ENCODE measurements around the gene PARD3B. TPM values are rescaled to one million over a fixed set of nuclear protein-coding genes. Genes with fewer than 3 reads are reported as not detected.

Gene PARD3B
- total and polyA plus RNA-seq, 2 of the 8 experiments (the other 6 are each of a cell fraction or from before 2014, with no cell fraction given): 1.2 to 5.7 TPM

DNA sequence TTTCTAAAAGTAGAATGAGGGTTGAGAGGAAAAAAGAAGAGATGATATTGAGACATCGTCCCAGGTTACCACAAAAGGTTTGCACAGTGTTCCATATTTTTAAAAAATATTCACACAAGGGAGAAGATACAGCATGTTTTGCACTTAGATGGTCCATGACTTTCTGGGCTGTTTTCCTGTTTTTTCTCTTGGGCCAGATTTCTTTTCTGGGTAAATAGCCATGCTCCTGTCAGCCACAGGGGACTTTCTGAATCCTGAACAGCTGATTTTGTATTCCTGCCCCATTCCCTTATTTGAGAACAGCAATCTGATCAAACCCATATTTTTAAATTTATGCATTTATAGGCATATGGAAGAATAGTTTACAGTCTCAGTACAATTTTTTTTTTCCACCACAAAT is 951.1 kb downstream of the PARD3B start (continued):
- TF ChIP-seq, protein P1, sequence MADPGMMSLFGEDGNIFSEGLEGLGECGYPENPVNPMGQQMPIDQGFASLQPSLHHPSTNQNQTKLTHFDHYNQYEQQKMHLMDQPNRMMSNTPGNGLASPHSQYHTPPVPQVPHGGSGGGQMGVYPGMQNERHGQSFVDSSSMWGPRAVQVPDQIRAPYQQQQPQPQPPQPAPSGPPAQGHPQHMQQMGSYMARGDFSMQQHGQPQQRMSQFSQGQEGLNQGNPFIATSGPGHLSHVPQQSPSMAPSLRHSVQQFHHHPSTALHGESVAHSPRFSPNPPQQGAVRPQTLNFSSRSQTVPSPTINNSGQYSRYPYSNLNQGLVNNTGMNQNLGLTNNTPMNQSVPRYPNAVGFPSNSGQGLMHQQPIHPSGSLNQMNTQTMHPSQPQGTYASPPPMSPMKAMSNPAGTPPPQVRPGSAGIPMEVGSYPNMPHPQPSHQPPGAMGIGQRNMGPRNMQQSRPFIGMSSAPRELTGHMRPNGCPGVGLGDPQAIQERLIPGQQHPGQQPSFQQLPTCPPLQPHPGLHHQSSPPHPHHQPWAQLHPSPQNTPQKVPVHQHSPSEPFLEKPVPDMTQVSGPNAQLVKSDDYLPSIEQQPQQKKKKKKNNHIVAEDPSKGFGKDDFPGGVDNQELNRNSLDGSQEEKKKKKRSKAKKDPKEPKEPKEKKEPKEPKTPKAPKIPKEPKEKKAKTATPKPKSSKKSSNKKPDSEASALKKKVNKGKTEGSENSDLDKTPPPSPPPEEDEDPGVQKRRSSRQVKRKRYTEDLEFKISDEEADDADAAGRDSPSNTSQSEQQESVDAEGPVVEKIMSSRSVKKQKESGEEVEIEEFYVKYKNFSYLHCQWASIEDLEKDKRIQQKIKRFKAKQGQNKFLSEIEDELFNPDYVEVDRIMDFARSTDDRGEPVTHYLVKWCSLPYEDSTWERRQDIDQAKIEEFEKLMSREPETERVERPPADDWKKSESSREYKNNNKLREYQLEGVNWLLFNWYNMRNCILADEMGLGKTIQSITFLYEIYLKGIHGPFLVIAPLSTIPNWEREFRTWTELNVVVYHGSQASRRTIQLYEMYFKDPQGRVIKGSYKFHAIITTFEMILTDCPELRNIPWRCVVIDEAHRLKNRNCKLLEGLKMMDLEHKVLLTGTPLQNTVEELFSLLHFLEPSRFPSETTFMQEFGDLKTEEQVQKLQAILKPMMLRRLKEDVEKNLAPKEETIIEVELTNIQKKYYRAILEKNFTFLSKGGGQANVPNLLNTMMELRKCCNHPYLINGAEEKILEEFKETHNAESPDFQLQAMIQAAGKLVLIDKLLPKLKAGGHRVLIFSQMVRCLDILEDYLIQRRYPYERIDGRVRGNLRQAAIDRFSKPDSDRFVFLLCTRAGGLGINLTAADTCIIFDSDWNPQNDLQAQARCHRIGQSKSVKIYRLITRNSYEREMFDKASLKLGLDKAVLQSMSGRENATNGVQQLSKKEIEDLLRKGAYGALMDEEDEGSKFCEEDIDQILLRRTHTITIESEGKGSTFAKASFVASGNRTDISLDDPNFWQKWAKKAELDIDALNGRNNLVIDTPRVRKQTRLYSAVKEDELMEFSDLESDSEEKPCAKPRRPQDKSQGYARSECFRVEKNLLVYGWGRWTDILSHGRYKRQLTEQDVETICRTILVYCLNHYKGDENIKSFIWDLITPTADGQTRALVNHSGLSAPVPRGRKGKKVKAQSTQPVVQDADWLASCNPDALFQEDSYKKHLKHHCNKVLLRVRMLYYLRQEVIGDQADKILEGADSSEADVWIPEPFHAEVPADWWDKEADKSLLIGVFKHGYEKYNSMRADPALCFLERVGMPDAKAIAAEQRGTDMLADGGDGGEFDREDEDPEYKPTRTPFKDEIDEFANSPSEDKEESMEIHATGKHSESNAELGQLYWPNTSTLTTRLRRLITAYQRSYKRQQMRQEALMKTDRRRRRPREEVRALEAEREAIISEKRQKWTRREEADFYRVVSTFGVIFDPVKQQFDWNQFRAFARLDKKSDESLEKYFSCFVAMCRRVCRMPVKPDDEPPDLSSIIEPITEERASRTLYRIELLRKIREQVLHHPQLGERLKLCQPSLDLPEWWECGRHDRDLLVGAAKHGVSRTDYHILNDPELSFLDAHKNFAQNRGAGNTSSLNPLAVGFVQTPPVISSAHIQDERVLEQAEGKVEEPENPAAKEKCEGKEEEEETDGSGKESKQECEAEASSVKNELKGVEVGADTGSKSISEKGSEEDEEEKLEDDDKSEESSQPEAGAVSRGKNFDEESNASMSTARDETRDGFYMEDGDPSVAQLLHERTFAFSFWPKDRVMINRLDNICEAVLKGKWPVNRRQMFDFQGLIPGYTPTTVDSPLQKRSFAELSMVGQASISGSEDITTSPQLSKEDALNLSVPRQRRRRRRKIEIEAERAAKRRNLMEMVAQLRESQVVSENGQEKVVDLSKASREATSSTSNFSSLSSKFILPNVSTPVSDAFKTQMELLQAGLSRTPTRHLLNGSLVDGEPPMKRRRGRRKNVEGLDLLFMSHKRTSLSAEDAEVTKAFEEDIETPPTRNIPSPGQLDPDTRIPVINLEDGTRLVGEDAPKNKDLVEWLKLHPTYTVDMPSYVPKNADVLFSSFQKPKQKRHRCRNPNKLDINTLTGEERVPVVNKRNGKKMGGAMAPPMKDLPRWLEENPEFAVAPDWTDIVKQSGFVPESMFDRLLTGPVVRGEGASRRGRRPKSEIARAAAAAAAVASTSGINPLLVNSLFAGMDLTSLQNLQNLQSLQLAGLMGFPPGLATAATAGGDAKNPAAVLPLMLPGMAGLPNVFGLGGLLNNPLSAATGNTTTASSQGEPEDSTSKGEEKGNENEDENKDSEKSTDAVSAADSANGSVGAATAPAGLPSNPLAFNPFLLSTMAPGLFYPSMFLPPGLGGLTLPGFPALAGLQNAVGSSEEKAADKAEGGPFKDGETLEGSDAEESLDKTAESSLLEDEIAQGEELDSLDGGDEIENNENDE (IDR thresholded peaks at IDR 0.05; ENCODE audit: insufficient replicate concordance, low read length): no peak
- TF ChIP-seq CHD2 (IDR thresholded peaks at IDR 0.05; ENCODE audit: low read length): no peak
- no peak for TF ChIP-seq TBP (IDR thresholded peaks at IDR 0.05; ENCODE audit: low read depth, low read length)
- no peak for TF ChIP-seq SP4 (IDR thresholded peaks at IDR 0.05; ENCODE audit: low read length)
- no peak for TF ChIP-seq CREB1 (IDR thresholded peaks at IDR 0.05)

Data from H1 (cell line).